ENCODE measurements around the gene CPA3.

DNA sequence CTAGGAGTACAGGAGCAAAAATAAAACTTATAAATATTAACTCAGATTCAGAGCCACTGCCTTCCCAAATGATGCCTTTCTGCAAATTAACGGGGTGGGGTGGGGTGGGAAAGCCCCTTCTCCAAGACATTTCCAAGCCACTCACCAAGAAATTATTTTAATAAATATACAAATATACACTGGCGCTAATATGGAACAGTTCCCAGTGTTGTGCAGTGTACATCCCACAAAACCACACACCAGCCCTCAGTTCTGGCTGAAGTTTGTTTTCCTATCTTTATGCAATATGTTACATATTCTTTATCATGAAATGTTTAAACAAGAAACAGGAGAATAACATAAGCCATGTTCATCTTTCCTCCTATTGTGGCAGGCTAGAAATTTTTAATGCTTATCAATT, 73.2 kb downstream of the CPA3 start:
- no peak for TF ChIP-seq SP2 (tag by site-specific recombination; IDR thresholded peaks at IDR 0.05)
- TF ChIP-seq, protein P1, sequence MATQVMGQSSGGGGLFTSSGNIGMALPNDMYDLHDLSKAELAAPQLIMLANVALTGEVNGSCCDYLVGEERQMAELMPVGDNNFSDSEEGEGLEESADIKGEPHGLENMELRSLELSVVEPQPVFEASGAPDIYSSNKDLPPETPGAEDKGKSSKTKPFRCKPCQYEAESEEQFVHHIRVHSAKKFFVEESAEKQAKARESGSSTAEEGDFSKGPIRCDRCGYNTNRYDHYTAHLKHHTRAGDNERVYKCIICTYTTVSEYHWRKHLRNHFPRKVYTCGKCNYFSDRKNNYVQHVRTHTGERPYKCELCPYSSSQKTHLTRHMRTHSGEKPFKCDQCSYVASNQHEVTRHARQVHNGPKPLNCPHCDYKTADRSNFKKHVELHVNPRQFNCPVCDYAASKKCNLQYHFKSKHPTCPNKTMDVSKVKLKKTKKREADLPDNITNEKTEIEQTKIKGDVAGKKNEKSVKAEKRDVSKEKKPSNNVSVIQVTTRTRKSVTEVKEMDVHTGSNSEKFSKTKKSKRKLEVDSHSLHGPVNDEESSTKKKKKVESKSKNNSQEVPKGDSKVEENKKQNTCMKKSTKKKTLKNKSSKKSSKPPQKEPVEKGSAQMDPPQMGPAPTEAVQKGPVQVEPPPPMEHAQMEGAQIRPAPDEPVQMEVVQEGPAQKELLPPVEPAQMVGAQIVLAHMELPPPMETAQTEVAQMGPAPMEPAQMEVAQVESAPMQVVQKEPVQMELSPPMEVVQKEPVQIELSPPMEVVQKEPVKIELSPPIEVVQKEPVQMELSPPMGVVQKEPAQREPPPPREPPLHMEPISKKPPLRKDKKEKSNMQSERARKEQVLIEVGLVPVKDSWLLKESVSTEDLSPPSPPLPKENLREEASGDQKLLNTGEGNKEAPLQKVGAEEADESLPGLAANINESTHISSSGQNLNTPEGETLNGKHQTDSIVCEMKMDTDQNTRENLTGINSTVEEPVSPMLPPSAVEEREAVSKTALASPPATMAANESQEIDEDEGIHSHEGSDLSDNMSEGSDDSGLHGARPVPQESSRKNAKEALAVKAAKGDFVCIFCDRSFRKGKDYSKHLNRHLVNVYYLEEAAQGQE (tag by site-specific recombination; IDR thresholded peaks at IDR 0.05): no peak
- TF ChIP-seq ZNF776 (tag by site-specific recombination; IDR thresholded peaks at IDR 0.05; ENCODE audit: borderline replicate concordance): no peak
- no peak for TF ChIP-seq ZNF416 (tag by site-specific recombination; IDR thresholded peaks at IDR 0.05)
- TF ChIP-seq, protein P2, sequence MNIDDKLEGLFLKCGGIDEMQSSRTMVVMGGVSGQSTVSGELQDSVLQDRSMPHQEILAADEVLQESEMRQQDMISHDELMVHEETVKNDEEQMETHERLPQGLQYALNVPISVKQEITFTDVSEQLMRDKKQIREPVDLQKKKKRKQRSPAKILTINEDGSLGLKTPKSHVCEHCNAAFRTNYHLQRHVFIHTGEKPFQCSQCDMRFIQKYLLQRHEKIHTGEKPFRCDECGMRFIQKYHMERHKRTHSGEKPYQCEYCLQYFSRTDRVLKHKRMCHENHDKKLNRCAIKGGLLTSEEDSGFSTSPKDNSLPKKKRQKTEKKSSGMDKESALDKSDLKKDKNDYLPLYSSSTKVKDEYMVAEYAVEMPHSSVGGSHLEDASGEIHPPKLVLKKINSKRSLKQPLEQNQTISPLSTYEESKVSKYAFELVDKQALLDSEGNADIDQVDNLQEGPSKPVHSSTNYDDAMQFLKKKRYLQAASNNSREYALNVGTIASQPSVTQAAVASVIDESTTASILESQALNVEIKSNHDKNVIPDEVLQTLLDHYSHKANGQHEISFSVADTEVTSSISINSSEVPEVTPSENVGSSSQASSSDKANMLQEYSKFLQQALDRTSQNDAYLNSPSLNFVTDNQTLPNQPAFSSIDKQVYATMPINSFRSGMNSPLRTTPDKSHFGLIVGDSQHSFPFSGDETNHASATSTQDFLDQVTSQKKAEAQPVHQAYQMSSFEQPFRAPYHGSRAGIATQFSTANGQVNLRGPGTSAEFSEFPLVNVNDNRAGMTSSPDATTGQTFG (tag by site-specific recombination; IDR thresholded peaks at IDR 0.05; ENCODE audit: borderline replicate concordance): no peak
- TF ChIP-seq, protein P3, sequence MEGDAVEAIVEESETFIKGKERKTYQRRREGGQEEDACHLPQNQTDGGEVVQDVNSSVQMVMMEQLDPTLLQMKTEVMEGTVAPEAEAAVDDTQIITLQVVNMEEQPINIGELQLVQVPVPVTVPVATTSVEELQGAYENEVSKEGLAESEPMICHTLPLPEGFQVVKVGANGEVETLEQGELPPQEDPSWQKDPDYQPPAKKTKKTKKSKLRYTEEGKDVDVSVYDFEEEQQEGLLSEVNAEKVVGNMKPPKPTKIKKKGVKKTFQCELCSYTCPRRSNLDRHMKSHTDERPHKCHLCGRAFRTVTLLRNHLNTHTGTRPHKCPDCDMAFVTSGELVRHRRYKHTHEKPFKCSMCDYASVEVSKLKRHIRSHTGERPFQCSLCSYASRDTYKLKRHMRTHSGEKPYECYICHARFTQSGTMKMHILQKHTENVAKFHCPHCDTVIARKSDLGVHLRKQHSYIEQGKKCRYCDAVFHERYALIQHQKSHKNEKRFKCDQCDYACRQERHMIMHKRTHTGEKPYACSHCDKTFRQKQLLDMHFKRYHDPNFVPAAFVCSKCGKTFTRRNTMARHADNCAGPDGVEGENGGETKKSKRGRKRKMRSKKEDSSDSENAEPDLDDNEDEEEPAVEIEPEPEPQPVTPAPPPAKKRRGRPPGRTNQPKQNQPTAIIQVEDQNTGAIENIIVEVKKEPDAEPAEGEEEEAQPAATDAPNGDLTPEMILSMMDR (tag by site-specific recombination; IDR thresholded peaks at IDR 0.05): no peak
- TF ChIP-seq ZNF501 (tag by site-specific recombination; IDR thresholded peaks at IDR 0.05): no peak
- no peak for TF ChIP-seq OVOL3 (tag by site-specific recombination; IDR thresholded peaks at IDR 0.05)
- no peak for TF ChIP-seq ZNF146 (tag by site-specific recombination; IDR thresholded peaks at IDR 0.05)
